GM12878 (cell line): ENCODE measurements around the gene MKX. TPM values are rescaled to one million over a fixed set of nuclear protein-coding genes. Genes with fewer than 3 reads are reported as not detected.

Source experiments
- ATAC-seq: fragments of 200-7000 bp; cut with Tn5 transposase; 3 replicates; pipeline ENCODE4 v1.9.1; 2020; ENCODE audit warnings: mild to moderate bottlenecking, moderate library complexity
- BruUV-seq: library from RNA; stranded (reverse); fragments of 400-500 nt; replicated peaks from 2 replicates; lab custom pipeline; 2021; lab: Mats Ljungman, UMichigan
- CTCF ChIA-PET: fragments of 300-600 bp; sonication (Branson Sonifier 250); formaldehyde crosslinking; extraction: SDS; loops from one replicate; lab custom pipeline; 2021; ENCODE audit warnings: inconsistent platforms; lab: Yijun Ruan, JAX
- POLR2A ChIA-PET: fragments of 350-600 bp; formaldehyde crosslinking; extraction: SDS; loops from one replicate; lab custom pipeline; 2021; ENCODE audit warnings: inconsistent platforms; lab: Charles Lee
- RAD21 ChIA-PET: fragments of 300-600 bp; sonication (Branson Sonifier 250); formaldehyde crosslinking; loops from one replicate; lab custom pipeline; 2023; ENCODE audit warnings: antibody characterized with exemption; ENCODE audit not compliant: unreplicated experiment; lab: Charles Lee
- SMC1A ChIA-PET: fragments of 300-600 bp; sonication (Branson Sonifier 250); formaldehyde crosslinking; loops from one replicate; lab custom pipeline; 2023; ENCODE audit not compliant: unreplicated experiment, uncharacterized antibody; lab: Charles Lee
- DNase-seq: peaks from one replicate; pipeline ENCODE4 v3.0.0-alpha.2; 2011; ENCODE audit warnings: low read depth, low spot score
- FAIRE-seq: peaks from 3 replicates; lab custom pipeline; 2011; peaks lifted over from hg19 to GRCh38; lab: Jason Lieb, UNC
- H2AFZ ChIP-seq: 2 replicates; pipeline ENCODE4 v1.6.0; 2011; ENCODE audit warnings: low read depth, low read length, control low read depth; ENCODE audit not compliant: control insufficient read depth
- H3K27ac ChIP-seq: 2 replicates; pipeline ENCODE4 v1.5.1; 2011; ENCODE audit warnings: control low read depth; ENCODE audit not compliant: control insufficient read depth, insufficient read depth
- H3K27me3 ChIP-seq, 2 experiments: replicated peaks in 1 of 2; 2 replicates each; pipeline versions ENCODE4 v1.6.0 to v1.6.1; 2011; ENCODE audit warnings: low read length in 1 of 2; ENCODE audit not compliant: control insufficient read depth in 2 of 2, insufficient read depth in 2 of 2
- H3K36me3 ChIP-seq, 2 experiments: 2 replicates each; pipeline ENCODE4 v1.5.1; 2011; ENCODE audit warnings: low read length in 1 of 2; ENCODE audit not compliant: control insufficient read depth in 2 of 2, insufficient read depth in 2 of 2
- H3K4me1 ChIP-seq: 2 replicates; pipeline ENCODE4 v1.6.1; 2011; ENCODE audit warnings: mild to moderate bottlenecking, low read length, moderate library complexity, mixed read lengths; ENCODE audit not compliant: control insufficient read depth, insufficient read depth
- H3K4me2 ChIP-seq: 2 replicates; pipeline ENCODE4 v1.6.0; 2011; ENCODE audit warnings: control low read depth; ENCODE audit not compliant: control insufficient read depth, insufficient read depth
- H3K4me3 ChIP-seq: fragments of 200-600 bp; sonication (generic); 2 replicates; pipeline ENCODE4 v1.5.1; 2016
- H3K79me2 ChIP-seq: 2 replicates; pipeline ENCODE4 v1.6.0; 2011; ENCODE audit warnings: low read length; ENCODE audit not compliant: control insufficient read depth, insufficient read depth
- H3K9ac ChIP-seq: 2 replicates; pipeline ENCODE4 v1.8.0; 2011; ENCODE audit warnings: low read length, control low read depth, mixed read lengths; ENCODE audit not compliant: control insufficient read depth, insufficient read depth
- H3K9me3 ChIP-seq: replicated peaks from 3 replicates; pipeline ENCODE4 v1.5.1; 2011; ENCODE audit warnings: mild to moderate bottlenecking, low read length; ENCODE audit not compliant: control insufficient read depth, insufficient read depth
- H4K20me1 ChIP-seq: 2 replicates; pipeline ENCODE4 v1.6.0; 2011; ENCODE audit not compliant: control insufficient read depth, insufficient read depth
- ATF2 ChIP-seq: IDR thresholded peaks from 2 replicates; pipeline ENCODE4 v1.6.1; 2012; ENCODE audit warnings: low read length, inconsistent platforms
- BHLHE40 ChIP-seq, 2 experiments: fragments of 450-650 bp in 1 of 2; IDR thresholded peaks; 2 replicates each; pipeline ENCODE4 v1.6.1; 2011 to 2017; ENCODE audit warnings: low read depth in 2 of 2, borderline replicate concordance in 1 of 2, improper control_type of control experiment in 1 of 2, low read length in 1 of 2, mild to moderate bottlenecking in 1 of 2
- CBX3 ChIP-seq: fragments of 200-600 bp; sonication (generic); IDR thresholded peaks from 2 replicates; pipeline ENCODE4 v1.6.1; 2016; ENCODE audit warnings: low read depth, borderline replicate concordance
- CHD4 ChIP-seq: fragments of 200-600 bp; sonication (generic); IDR thresholded peaks from 2 replicates; pipeline ENCODE4 v1.6.1; 2016; ENCODE audit warnings: mild to moderate bottlenecking
- EP300 ChIP-seq, 2 experiments: fragments of 150-350 bp in 1 of 2; IDR thresholded peaks; 2 replicates each; pipeline ENCODE4 v1.6.1; 2011 to 2012; ENCODE audit warnings: low read depth in 2 of 2, low read length in 2 of 2, borderline replicate concordance in 1 of 2, improper control_type of control experiment in 1 of 2, inconsistent platforms in 1 of 2; ENCODE audit not compliant: control insufficient read depth in 1 of 2
- HDGF ChIP-seq: fragments of 450-650 bp; IDR thresholded peaks from 2 replicates; pipeline ENCODE4 v1.6.1; 2016; ENCODE audit warnings: antibody characterized with exemption
- IKZF2 ChIP-seq, 2 experiments: fragments of 450-650 bp; IDR thresholded peaks; 2 replicates each; pipeline ENCODE4 v1.6.1; 2017; ENCODE audit warnings: mild to moderate bottlenecking in 2 of 2, moderate library complexity in 2 of 2
- KAT2A ChIP-seq: conservative IDR thresholded peaks from 2 replicates; pipeline ENCODE4 v1.6.1; 2011; ENCODE audit warnings: low read depth, low read length; ENCODE audit not compliant: control insufficient read depth
- MYB ChIP-seq: fragments of 150-350 bp; IDR thresholded peaks from 2 replicates; pipeline ENCODE4 v1.6.1; 2014; ENCODE audit warnings: mild to moderate bottlenecking, low read depth, low read length, borderline replicate concordance
- NR2C2 ChIP-seq: IDR thresholded peaks from 2 replicates; pipeline ENCODE4 v1.6.1; 2011; ENCODE audit warnings: borderline replicate concordance, low read depth; ENCODE audit not compliant: control insufficient read depth, insufficient read length
- RBBP5 ChIP-seq: fragments of 200-600 bp; sonication (generic); conservative IDR thresholded peaks from 2 replicates; pipeline ENCODE4 v1.6.1; 2016
- SMC3 ChIP-seq: IDR thresholded peaks from 2 replicates; pipeline ENCODE4 v1.6.1; 2011; ENCODE audit warnings: low read length, improper control_type of control experiment, borderline replicate concordance
- SP1 ChIP-seq: IDR thresholded peaks from one replicate; pipeline ENCODE4 v1.6.1; 2011; ENCODE audit warnings: low read depth, low read length
- SREBF1 ChIP-seq: IDR thresholded peaks from 2 replicates; pipeline ENCODE4 v1.6.1; 2012; ENCODE audit warnings: mild to moderate bottlenecking, low read length
- ZBED1 ChIP-seq: IDR thresholded peaks from 2 replicates; pipeline ENCODE4 v1.6.1; 2016; ENCODE audit warnings: borderline replicate concordance
- ZNF24 ChIP-seq: fragments of 450-650 bp; IDR thresholded peaks from 2 replicates; pipeline ENCODE4 v1.6.1; 2017; ENCODE audit warnings: antibody characterized with exemption, mild to moderate bottlenecking
- WGBS: methylation state at CpG from one replicate; pipeline ENCODE4 v1.1.6; 2016; ENCODE audit warnings: low lambda C conversion rate; ENCODE audit not compliant: insufficient replicate concordance, insufficient coverage; ENCODE audit errors: missing lambda C conversion rate; 5-methylcytosine and 5-hydroxymethylcytosine counted together
- in situ Hi-C: fragments of 300-500 bp; cut with MboI; formaldehyde crosslinking; loops from 9 replicates; pipeline ENCODE4 v1.14.3; 2018; ENCODE audit warnings: mixed read lengths
- intact Hi-C: fragments of 100-400 bp; cut with micrococcal nuclease; formaldehyde crosslinking; loops from one replicate; pipeline ENCODE4 v1.14.2; 2022; ENCODE audit not compliant: unreplicated experiment
- polyA plus RNA-seq, 11 experiments: library from polyadenylated mRNA; depleted of rRNA in 4 of 11; unstranded in 6 of 11; stranded (reverse) in 5 of 11; fragments of >200 nt; fragmentation: Nextera tagmentation in 4 of 11; fragmentation: Illumina TruSeq in 1 of 11; extraction: Ambion mirVana in 4 of 11; extraction: Trizol in 1 of 11; gene quantifications; 1 replicate in 1 of 11; 2 replicates in 10 of 11; pipeline versions ENCODE4 v1.2.1 to v1.2.3, GENCODE V29; 2011 to 2016; ENCODE audit warnings: inconsistent platforms in 2 of 11, missing spikeins in 2 of 11, low read depth in 1 of 11
- total RNA-seq, 4 experiments: library from RNA; depleted of rRNA in 3 of 4; stranded (reverse); fragments of >200 nt in 3 of 4; fragmentation: Illumina TruSeq in 1 of 4; extraction: Trizol in 1 of 4; gene quantifications; 2 replicates each; pipeline versions ENCODE4 v1.2.1 to v1.2.3, GENCODE V29; 2013 to 2021

MKX gene
- total and polyA plus RNA-seq, 10 of the 15 experiments (the other 5 are each of a cell fraction or from before 2014, with no cell fraction given) = not detected

GRCh38 chr10:27752673-27753237, 7.1 kb upstream of the MKX start:
- DNase-seq (no peak), FAIRE-seq (no peak), ATAC-seq (no peak)
- POLR2A ChIA-PET = no interaction called here
- RAD21 ChIA-PET = no interaction called here
- Histone ChIP-seq H3K36me3 (no peaks in the 10 kb centered on the region), H4K20me1 (no peaks in the 10 kb centered on the region), H3K9ac (no peak overlapping the region), H3K4me3 (no peak overlapping the region), H3K9me3 (no peaks in the 10 kb centered on the region), H2AFZ (no peak overlapping the region), H3K4me2 (no peak overlapping the region), H3K27ac (no peak overlapping the region), H3K4me1 (no peaks in the 10 kb centered on the region), H3K79me2 (no peaks in the 10 kb centered on the region), H3K27me3 (peaks cover 0 to 5% of the 10 kb centered on the region in 2 experiments; a peak in 1 of 4 replicates)
- CTCF ChIA-PET = no interaction called here
- in situ Hi-C loops (no loop called here), intact Hi-C loops (no loop called here)
- SMC1A ChIA-PET = no interaction called here
- 2% methylated on average over 3 of the region's 3 CpGs for WGBS
- TF ChIP-seq ZNF24 (no peak), SP1 (no peak), CBX3 (no peak)
- BruUV-seq = no TSS peak

- in situ Hi-C loops = loop anchor here (25.0 kb wide), 1 partner anchor 639 kb away; no protein-coding TSS in a partner anchor
- RAD21 ChIA-PET = no interaction called here
- SMC1A ChIA-PET = no interaction called here
These were observed 3.0 kb upstream of the MKX start for GRCh38 chr10:27748601-27749000.

More at GRCh38 chr10:27748601-27749000, 3.0 kb upstream of the MKX start:
- Histone ChIP-seq H2AFZ (no peak overlapping the region), H3K4me1 (no peaks in the 10 kb centered on the region), H3K27me3 (peaks cover 8 to 37% of the 10 kb centered on the region in 2 experiments), H3K27ac (no peak overlapping the region), H3K36me3 (no peaks in the 10 kb centered on the region), H3K4me2 (no peak overlapping the region), H3K9ac (no peak overlapping the region), H3K79me2 (no peaks in the 10 kb centered on the region), H3K9me3 (peaks cover 7% of the 10 kb centered on the region; the same call in 2 of the 3 replicates), H3K4me3 (no peak overlapping the region), H4K20me1 (no peaks in the 10 kb centered on the region)
- TF ChIP-seq IKZF2 (IDR thresholded peaks at IDR 0.05) (no peak), CHD4 (no peak), KAT2A (no peak), SMC3 (no peak), ATF2 (no peak), NR2C2 (no peak), HDGF (no peak), ZBED1 (no peak), RBBP5 (no peak), MYB (no peak), EP300 (IDR thresholded peaks at IDR 0.05; ENCODE audit: borderline replicate concordance in 1 of 2, control insufficient read depth in 1 of 2, low read depth in 2 of 2, low read length in 2 of 2) (no peak), SREBF1 (no peak), BHLHE40 (IDR thresholded peaks at IDR 0.05; ENCODE audit: borderline replicate concordance in 1 of 2, low read depth in 2 of 2, low read length in 1 of 2) (no peak)
- no peak for ATAC-seq
- ChIA-PET POLR2A (no interaction called here), CTCF (no interaction called here)
- no TSS peak for BruUV-seq
- no peak for FAIRE-seq
- WGBS = 20% methylated on average over 4 of the region's 4 CpGs
- intact Hi-C loops = no loop called here
- DNase-seq = no peak
